Calu3 (cell line): ENCODE results near the gene MTG1. TPM values are rescaled to one million over a fixed set of nuclear protein-coding genes. Genes with fewer than 3 reads are reported as not detected.

ENCODE experiments used
- BruUV-seq: library from RNA; stranded (reverse); fragments of 400-500 nt; replicated peaks from 2 replicates; lab custom pipeline; 2021; lab: Mats Ljungman, UMichigan
- CTCF ChIA-PET: fragments of 300-600 bp; sonication (Branson Sonifier 250); formaldehyde crosslinking; loops from one replicate; lab custom pipeline; 2022; ENCODE audit warnings: antibody characterized with exemption; lab: Charles Lee
- DNase-seq: peaks from one replicate; pipeline ENCODE4 v3.0.0; 2022
- H3K27ac Mint-ChIP-seq: one replicate; pipeline ENCODE4 v1.8.0; 2022; ENCODE audit warnings: mixed read lengths; ENCODE audit not compliant: unreplicated experiment
- H3K27me3 Mint-ChIP-seq: one replicate; pipeline ENCODE4 v1.8.0; 2022; ENCODE audit warnings: mixed read lengths; ENCODE audit not compliant: unreplicated experiment
- H3K36me3 Mint-ChIP-seq: one replicate; pipeline ENCODE4 v1.8.0; 2022; ENCODE audit warnings: mild to moderate bottlenecking, moderate library complexity, mixed read lengths; ENCODE audit not compliant: insufficient read depth, unreplicated experiment
- H3K4me1 Mint-ChIP-seq: one replicate; pipeline ENCODE4 v1.8.0; 2022; ENCODE audit warnings: mild to moderate bottlenecking, low read depth, mixed read lengths; ENCODE audit not compliant: unreplicated experiment
- H3K4me3 Mint-ChIP-seq: one replicate; pipeline ENCODE4 v1.8.0; 2022; ENCODE audit warnings: mild to moderate bottlenecking, low read depth, moderate library complexity, mixed read lengths; ENCODE audit not compliant: unreplicated experiment
- H3K9me3 Mint-ChIP-seq: one replicate; pipeline ENCODE4 v1.8.0; 2022; ENCODE audit warnings: low read depth, mixed read lengths; ENCODE audit not compliant: unreplicated experiment
- CTCF ChIP-seq: fragments of 200-600 bp; IDR thresholded peaks from one replicate; pipeline ENCODE4 v1.8.0; 2022; ENCODE audit warnings: antibody characterized with exemption; ENCODE audit not compliant: unreplicated experiment
- intact Hi-C: fragments of 100-400 bp; cut with micrococcal nuclease; formaldehyde crosslinking; loops from one replicate; pipeline ENCODE4 v1.10.0; 2022; ENCODE audit not compliant: unreplicated experiment
- total RNA-seq: library from RNA; stranded (reverse); gene quantifications from 2 replicates; pipeline ENCODE4 v1.2.3, GENCODE V29; 2022

MTG1 gene
- total RNA-seq, 1 experiment from 2014 or later, result 39.5 TPM

GRCh38 chr10:133355266-133355665 is 38.7 kb upstream of the MTG1 start:
- Mint-ChIP-seq H3K27me3 (no peaks in the 10 kb centered on the region), H3K4me1 (no peaks in the 10 kb centered on the region), H3K36me3 (no peaks in the 10 kb centered on the region), H3K27ac (no peak overlapping the region), H3K4me3 (no peak overlapping the region), H3K9me3 (no peaks in the 10 kb centered on the region)
- no TSS peak for BruUV-seq
- TF ChIP-seq CTCF, result no peak
- intact Hi-C loops, result no loop called here
- CTCF ChIA-PET, result no interaction called here
- no peak for DNase-seq

DNA sequence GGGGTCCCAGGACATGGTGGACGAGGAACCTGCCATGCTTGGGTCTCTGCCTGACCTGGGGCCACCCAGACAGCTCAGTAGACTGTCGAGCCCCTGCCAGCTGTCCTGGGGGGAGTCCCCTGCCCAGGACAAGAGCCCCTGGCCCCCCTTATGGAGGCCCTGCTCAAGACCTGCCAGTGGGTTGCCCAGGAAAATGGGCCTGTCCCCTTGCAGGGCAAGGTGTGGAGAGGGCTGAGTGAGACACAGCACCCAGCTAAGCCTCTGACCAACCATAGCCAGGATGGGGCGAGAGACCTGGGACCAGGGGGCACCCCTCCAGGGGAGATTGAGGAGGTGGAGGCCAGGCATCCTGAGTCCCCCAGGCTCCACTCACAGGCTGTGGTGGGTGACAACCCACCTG is 38.0 kb upstream of the MTG1 start:
- CTCF ChIA-PET, result no interaction called here
- Mint-ChIP-seq H3K4me3 (no peak overlapping the region), H3K4me1 (no peaks in the 10 kb centered on the region), H3K9me3 (no peaks in the 10 kb centered on the region), H3K27ac (no peak overlapping the region), H3K27me3 (no peaks in the 10 kb centered on the region), H3K36me3 (no peaks in the 10 kb centered on the region)
- intact Hi-C loops, result no loop called here
- no TSS peak for BruUV-seq
- no peak for DNase-seq
- TF ChIP-seq CTCF, result no peak

GRCh38 chr10:133356549-133357284 is 37.2 kb upstream of the MTG1 start:
- no peak for DNase-seq
- BruUV-seq, result no TSS peak
- H3K27ac Mint-ChIP-seq, result no peak overlapping the region
- H3K9me3 Mint-ChIP-seq, result no peaks in the 10 kb centered on the region
- peak overlapping the region; percentile 56 for H3K4me3 Mint-ChIP-seq
- H3K36me3 Mint-ChIP-seq, result peaks cover 5% of the 10 kb centered on the region
- CTCF ChIA-PET, result no interaction called here
- intact Hi-C loops, result no loop called here
- no peak for TF ChIP-seq CTCF
- H3K27me3 Mint-ChIP-seq, result no peaks in the 10 kb centered on the region
- no peaks in the 10 kb centered on the region for H3K4me1 Mint-ChIP-seq

DNA sequence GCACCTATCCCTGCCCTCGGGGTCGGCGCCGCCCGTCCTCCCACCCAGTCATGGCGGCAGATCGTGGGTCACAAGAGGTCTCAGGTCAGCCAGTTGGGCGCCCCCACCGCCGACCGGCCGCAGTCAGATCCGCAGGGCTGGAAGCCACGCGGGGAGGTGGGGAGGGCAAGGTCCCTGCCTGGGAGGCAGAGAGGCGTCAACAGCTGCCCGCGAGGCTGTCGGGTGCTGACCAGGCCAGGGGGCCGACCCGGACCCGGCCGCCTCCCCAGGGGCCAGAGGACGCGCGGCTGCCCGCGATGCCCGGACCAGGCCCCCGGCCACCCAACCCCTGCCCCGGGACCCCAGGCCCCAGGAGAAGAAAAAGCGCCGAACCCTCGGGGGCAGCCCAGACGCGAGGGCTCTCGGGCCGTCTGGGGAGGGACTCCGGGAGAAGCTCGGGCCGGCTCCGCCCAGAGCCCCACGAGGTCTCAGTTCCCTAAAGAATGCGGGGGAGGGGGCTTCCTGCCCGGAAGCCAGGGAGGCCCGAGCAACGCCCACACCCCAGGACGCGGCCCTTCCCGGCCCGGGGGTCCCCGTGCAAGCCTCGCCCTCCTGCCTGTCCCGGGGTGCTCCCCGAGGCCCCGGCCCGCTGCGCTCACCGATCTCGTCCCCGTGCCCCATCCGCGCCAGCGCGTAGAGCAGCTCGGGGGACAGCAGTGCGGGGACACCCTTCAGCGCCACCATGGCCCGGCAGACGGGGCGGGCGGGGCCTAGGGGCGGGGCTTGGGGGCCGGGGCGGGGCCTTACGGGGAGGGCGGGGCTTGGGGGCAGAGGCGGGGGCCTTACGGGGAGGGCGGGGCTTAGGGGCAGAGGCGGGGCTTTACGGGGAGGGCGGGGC is 36.4 kb upstream of the MTG1 start, which contains the start of gene FUOM:
Gene FUOM, minus strand, starts transcription at position 735 of the 877 bp plus-strand sequence. Its CDS starts 12 bp downstream, at position 723.
- Mint-ChIP-seq H3K27ac (no peak within 1 kb of the TSS), H3K9me3 (no peaks in the 10 kb centered on the region), H3K27me3 (no peaks in the 10 kb centered on the region), H3K4me3 (peak within 1 kb of the TSS; percentile 56), H3K36me3 (peaks cover 6% of the 10 kb centered on the region), H3K4me1 (no peaks in the 10 kb centered on the region)
- intact Hi-C loops, result no loop called here
- BruUV-seq, result no TSS peak
- DNase-seq, result peak; percentile 29
- no peak for TF ChIP-seq CTCF
- CTCF ChIA-PET, result no interaction called here
